GM23248 (cell line): Measurements from ENCODE around the gene EIF5A.

Experiments
- EZH2 ChIP-seq: fragments of 200-600 bp; sonication (generic); IDR thresholded peaks from 2 replicates; pipeline ENCODE4 v1.6.1; 2018; ENCODE audit warnings: antibody characterized with exemption, mild to moderate bottlenecking; ENCODE audit not compliant: insufficient read depth, poor library complexity, severe bottlenecking
- EZH2phosphoT487 ChIP-seq: fragments of 200-600 bp; sonication (generic); IDR thresholded peaks from 2 replicates; pipeline ENCODE4 v1.6.1; 2018; ENCODE audit warnings: antibody characterized with exemption, moderate library complexity, mild to moderate bottlenecking, low read depth; ENCODE audit not compliant: insufficient read depth

GRCh38 chr17:7318121-7318860 is 10.9 kb downstream of the EIF5A start:
- TF ChIP-seq EZH2phosphoT487 (no peak), EZH2 (no peak)
